Measurements from ENCODE around the gene DEGS1.

DEGS1 gene

DNA sequence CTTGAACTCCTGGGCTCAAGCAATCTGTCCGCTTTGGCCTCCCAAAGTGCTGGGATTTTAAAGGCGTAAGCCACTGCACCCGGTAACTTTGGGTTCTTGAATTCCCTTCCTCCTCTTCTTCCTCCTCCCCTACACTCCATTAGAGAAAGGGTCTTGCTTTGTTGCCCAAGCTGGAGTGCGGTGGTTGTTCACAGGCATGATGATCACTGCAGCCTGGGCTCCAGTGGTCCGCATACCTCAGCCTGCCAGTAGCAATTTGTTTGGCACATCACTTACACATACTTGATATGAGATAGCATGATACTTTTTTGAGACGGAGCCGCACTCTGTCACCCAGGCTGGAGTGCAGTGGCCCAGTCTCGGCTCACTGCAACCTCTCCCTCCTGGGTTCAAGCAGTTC lies 2.2 kb downstream of the DEGS1 start:
- TF ChIP-seq, protein P1, sequence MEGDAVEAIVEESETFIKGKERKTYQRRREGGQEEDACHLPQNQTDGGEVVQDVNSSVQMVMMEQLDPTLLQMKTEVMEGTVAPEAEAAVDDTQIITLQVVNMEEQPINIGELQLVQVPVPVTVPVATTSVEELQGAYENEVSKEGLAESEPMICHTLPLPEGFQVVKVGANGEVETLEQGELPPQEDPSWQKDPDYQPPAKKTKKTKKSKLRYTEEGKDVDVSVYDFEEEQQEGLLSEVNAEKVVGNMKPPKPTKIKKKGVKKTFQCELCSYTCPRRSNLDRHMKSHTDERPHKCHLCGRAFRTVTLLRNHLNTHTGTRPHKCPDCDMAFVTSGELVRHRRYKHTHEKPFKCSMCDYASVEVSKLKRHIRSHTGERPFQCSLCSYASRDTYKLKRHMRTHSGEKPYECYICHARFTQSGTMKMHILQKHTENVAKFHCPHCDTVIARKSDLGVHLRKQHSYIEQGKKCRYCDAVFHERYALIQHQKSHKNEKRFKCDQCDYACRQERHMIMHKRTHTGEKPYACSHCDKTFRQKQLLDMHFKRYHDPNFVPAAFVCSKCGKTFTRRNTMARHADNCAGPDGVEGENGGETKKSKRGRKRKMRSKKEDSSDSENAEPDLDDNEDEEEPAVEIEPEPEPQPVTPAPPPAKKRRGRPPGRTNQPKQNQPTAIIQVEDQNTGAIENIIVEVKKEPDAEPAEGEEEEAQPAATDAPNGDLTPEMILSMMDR (IDR thresholded peaks at IDR 0.05; ENCODE audit: control insufficient read depth, insufficient read depth, low read depth, low read length, missing control alignments) = no peak
- DNase-seq (ENCODE audit: low read depth) = no peak
- no peak overlapping the region for H3K4me3 ChIP-seq (ENCODE audit: control insufficient read depth, low read depth, low read length)

- TF ChIP-seq, protein P1 (IDR thresholded peaks at IDR 0.05; ENCODE audit: control insufficient read depth, insufficient read depth, low read depth, low read length, missing control alignments) = no peak
- H3K4me3 ChIP-seq (ENCODE audit: control insufficient read depth, low read depth, low read length) = no peak overlapping the region
- no peak for DNase-seq (ENCODE audit: low read depth)
Measured at GRCh38 chr1:224188286-224188685, 5.2 kb downstream of the DEGS1 start.

- no peak for DNase-seq (ENCODE audit: low read depth)
- TF ChIP-seq, protein P1 (IDR thresholded peaks at IDR 0.05; ENCODE audit: control insufficient read depth, insufficient read depth, low read depth, low read length, missing control alignments) = no peak
- no peak overlapping the region for H3K4me3 ChIP-seq (ENCODE audit: control insufficient read depth, low read depth, low read length)
Measured at GRCh38 chr1:224189561-224189960, 6.5 kb downstream of the DEGS1 start.

- DNase-seq (ENCODE audit: low read depth) = no peak
- H3K4me3 ChIP-seq (ENCODE audit: control insufficient read depth, low read depth, low read length) = no peak overlapping the region
- TF ChIP-seq, protein P1 (IDR thresholded peaks at IDR 0.05; ENCODE audit: control insufficient read depth, insufficient read depth, low read depth, low read length, missing control alignments) = no peak
Measured at GRCh38 chr1:224192082-224192788, 9.2 kb downstream of the DEGS1 start.

DNA sequence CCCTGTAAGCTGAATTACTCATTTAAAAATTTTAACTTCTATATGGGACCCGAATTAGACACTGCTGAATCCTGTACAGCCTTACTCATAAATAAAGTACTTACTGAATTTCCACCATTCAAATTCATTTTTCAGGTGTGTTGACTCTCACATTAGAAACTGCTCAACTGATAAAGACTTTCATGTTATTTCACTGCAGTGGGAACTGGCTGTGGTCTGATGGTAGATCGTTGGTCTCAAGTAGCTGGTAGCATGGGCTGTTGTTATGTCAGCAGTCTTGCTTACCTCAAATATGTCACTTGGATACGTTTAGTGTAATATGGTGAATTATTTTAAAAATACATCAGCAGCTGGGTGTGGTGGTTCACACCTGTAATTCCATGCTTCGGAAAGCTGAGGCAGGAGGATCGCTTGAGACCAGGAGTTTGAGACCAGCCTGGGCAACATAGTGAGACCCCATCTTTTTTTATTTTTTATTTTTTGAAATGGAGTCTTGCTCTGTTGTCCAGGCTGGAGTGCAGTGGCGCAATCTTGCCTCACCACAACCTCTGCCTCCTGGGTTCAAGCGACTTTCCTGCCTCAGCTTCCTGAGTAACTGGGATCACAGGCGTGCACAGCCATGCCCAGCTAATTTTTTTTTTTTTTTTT lies 10.4 kb downstream of the DEGS1 start:
- TF ChIP-seq, protein P1 (IDR thresholded peaks at IDR 0.05; ENCODE audit: control insufficient read depth, insufficient read depth, low read depth, low read length, missing control alignments) = no peak
- no peak overlapping the region for H3K4me3 ChIP-seq (ENCODE audit: control insufficient read depth, low read depth, low read length)
- no peak for DNase-seq (ENCODE audit: low read depth)

- TF ChIP-seq, protein P1 (IDR thresholded peaks at IDR 0.05; ENCODE audit: control insufficient read depth, insufficient read depth, low read depth, low read length, missing control alignments) = no peak
- no peak overlapping the region for H3K4me3 ChIP-seq (ENCODE audit: control insufficient read depth, low read depth, low read length)
- no peak for DNase-seq (ENCODE audit: low read depth)
Measured at GRCh38 chr1:224196813-224197600, 14.0 kb downstream of the DEGS1 start.
